ENCODE measurements around the gene COMMD9. TPM values are rescaled to one million over a fixed set of nuclear protein-coding genes. Genes with fewer than 3 reads are reported as not detected.
A peak's percentile ranks its signal among the peaks of the same experiment; 100 is the strongest.

The COMMD9 gene
- total RNA-seq, 1 experiment from 2014 or later = 124 TPM

GRCh38 chr11:36265793-36266628, 23.2 kb downstream of the COMMD9 start:
- in situ Hi-C loops (cut with HindIII; ENCODE audit: low pct_unique_long_range_greater_than_20kb, low sequenced_read_pairs) = no loop called here
- peak; percentile 62 for DNase-seq (ENCODE audit: low read depth, low spot score)

GRCh38 chr11:36264973-36265344, 24.3 kb downstream of the COMMD9 start:
- no peak for DNase-seq (ENCODE audit: low read depth, low spot score)
- in situ Hi-C loops (cut with HindIII; ENCODE audit: low pct_unique_long_range_greater_than_20kb, low sequenced_read_pairs) = no loop called here

GRCh38 chr11:36264011-36264972, 24.9 kb downstream of the COMMD9 start:
- in situ Hi-C loops (cut with HindIII; ENCODE audit: low pct_unique_long_range_greater_than_20kb, low sequenced_read_pairs) = no loop called here

GRCh38 chr11:36261094-36261493, 28.1 kb downstream of the COMMD9 start:
- no peak for DNase-seq (ENCODE audit: low read depth, low spot score)
- in situ Hi-C loops (cut with HindIII; ENCODE audit: low pct_unique_long_range_greater_than_20kb, low sequenced_read_pairs) = no loop called here

More at GRCh38 chr11:36264011-36264972, 24.9 kb downstream of the COMMD9 start:
- no peak for DNase-seq (ENCODE audit: low read depth, low spot score)

- DNase-seq (ENCODE audit: low read depth, low spot score) = peak; percentile 80
- in situ Hi-C loops (cut with HindIII; ENCODE audit: low pct_unique_long_range_greater_than_20kb, low sequenced_read_pairs) = no loop called here
Measured at GRCh38 chr11:36258730-36259360, 30.4 kb downstream of the COMMD9 start.

- in situ Hi-C loops (cut with HindIII; ENCODE audit: low pct_unique_long_range_greater_than_20kb, low sequenced_read_pairs) = no loop called here
- DNase-seq (ENCODE audit: low read depth, low spot score) = no peak
Measured at GRCh38 chr11:36257351-36257750, 31.9 kb downstream of the COMMD9 start.

GRCh38 chr11:36254713-36255112, 34.5 kb downstream of the COMMD9 start:
- in situ Hi-C loops (cut with HindIII; ENCODE audit: low pct_unique_long_range_greater_than_20kb, low sequenced_read_pairs) = no loop called here
- no peak for DNase-seq (ENCODE audit: low read depth, low spot score)

GRCh38 chr11:36253238-36253637, 36.0 kb downstream of the COMMD9 start:
- in situ Hi-C loops (cut with HindIII; ENCODE audit: low pct_unique_long_range_greater_than_20kb, low sequenced_read_pairs) = no loop called here
- no peak for DNase-seq (ENCODE audit: low read depth, low spot score)

- in situ Hi-C loops (cut with HindIII; ENCODE audit: low pct_unique_long_range_greater_than_20kb, low sequenced_read_pairs) = no loop called here
- DNase-seq (ENCODE audit: low read depth, low spot score) = peak; percentile 59
Measured at GRCh38 chr11:36251823-36252222, 37.4 kb downstream of the COMMD9 start.

GRCh38 chr11:36249246-36249645, 40.0 kb downstream of the COMMD9 start:
- in situ Hi-C loops (cut with HindIII; ENCODE audit: low pct_unique_long_range_greater_than_20kb, low sequenced_read_pairs) = no loop called here
- DNase-seq (ENCODE audit: low read depth, low spot score) = peak; percentile 37

GRCh38 chr11:36248436-36248835, 40.8 kb downstream of the COMMD9 start:
- in situ Hi-C loops (cut with HindIII; ENCODE audit: low pct_unique_long_range_greater_than_20kb, low sequenced_read_pairs) = no loop called here
- DNase-seq (ENCODE audit: low read depth, low spot score) = no peak

- no peak for DNase-seq (ENCODE audit: low read depth, low spot score)
- in situ Hi-C loops (cut with HindIII; ENCODE audit: low pct_unique_long_range_greater_than_20kb, low sequenced_read_pairs) = no loop called here
Measured at GRCh38 chr11:36247493-36247892, 41.7 kb downstream of the COMMD9 start.

GRCh38 chr11:36243641-36244040, 45.6 kb downstream of the COMMD9 start:
- in situ Hi-C loops (cut with HindIII; ENCODE audit: low pct_unique_long_range_greater_than_20kb, low sequenced_read_pairs) = no loop called here
- no peak for DNase-seq (ENCODE audit: low read depth, low spot score)

GRCh38 chr11:36241497-36241896, 47.7 kb downstream of the COMMD9 start:
- no peak for DNase-seq (ENCODE audit: low read depth, low spot score)
- in situ Hi-C loops (cut with HindIII; ENCODE audit: low pct_unique_long_range_greater_than_20kb, low sequenced_read_pairs) = no loop called here

GRCh38 chr11:36240801-36241200, 48.4 kb downstream of the COMMD9 start:
- no peak for DNase-seq (ENCODE audit: low read depth, low spot score)
- in situ Hi-C loops (cut with HindIII; ENCODE audit: low pct_unique_long_range_greater_than_20kb, low sequenced_read_pairs) = no loop called here

GRCh38 chr11:36240173-36240572, 49.1 kb downstream of the COMMD9 start:
- in situ Hi-C loops (cut with HindIII; ENCODE audit: low pct_unique_long_range_greater_than_20kb, low sequenced_read_pairs) = no loop called here
- no peak for DNase-seq (ENCODE audit: low read depth, low spot score)

- no peak for DNase-seq (ENCODE audit: low read depth, low spot score)
- in situ Hi-C loops (cut with HindIII; ENCODE audit: low pct_unique_long_range_greater_than_20kb, low sequenced_read_pairs) = no loop called here
Measured at GRCh38 chr11:36239636-36240035, 49.6 kb downstream of the COMMD9 start.

- in situ Hi-C loops (cut with HindIII; ENCODE audit: low pct_unique_long_range_greater_than_20kb, low sequenced_read_pairs) = no loop called here
- no peak for DNase-seq (ENCODE audit: low read depth, low spot score)
Measured at GRCh38 chr11:36238881-36239280, 50.3 kb downstream of the COMMD9 start.
